OCI-LY3 (cell line): ENCODE data around the gene FARP1.

ENCODE experiments used
- H2AFZ ChIP-seq: fragments of 200-600, 300-600 bp; shearing (Covaris generic); 2 replicates; pipeline ENCODE4 v1.6.0; 2014; ENCODE audit warnings: antibody characterized with exemption, low read depth, low read length
- H3K27ac ChIP-seq: fragments of 200-600, 300-600 bp; sonication (generic); 2 replicates; pipeline ENCODE4 v1.5.1; 2014; ENCODE audit warnings: mild to moderate bottlenecking, low read length, moderate library complexity, mixed read lengths
- H3K27me3 ChIP-seq: fragments of 200-600, 300-600 bp; sonication (generic); 2 replicates; pipeline ENCODE4 v1.6.1; 2014; ENCODE audit warnings: low read depth, low read length, mixed read lengths
- H3K36me3 ChIP-seq: fragments of 200-600, 300-600 bp; sonication (generic); replicated peaks from 2 replicates; pipeline ENCODE3; 2014; ENCODE audit warnings: low read depth, low read length, mixed read lengths
- H3K4me1 ChIP-seq: fragments of 300-600, 200-600 bp; sonication (generic); 2 replicates; pipeline ENCODE4 v1.6.1; 2014; ENCODE audit warnings: low read length, mixed read lengths
- H3K4me2 ChIP-seq: fragments of 200-600, 300-600 bp; sonication (generic); 2 replicates; pipeline ENCODE4 v1.6.1; 2014; ENCODE audit warnings: low read length, mixed read lengths
- H3K4me3 ChIP-seq: fragments of 300-600, 200-600 bp; sonication (generic); 2 replicates; pipeline ENCODE4 v1.5.1; 2014; ENCODE audit warnings: antibody characterized with exemption, mild to moderate bottlenecking, low read length, moderate library complexity
- H3K79me2 ChIP-seq: fragments of 300-600, 200-600 bp; shearing (Covaris generic); 2 replicates; pipeline ENCODE4 v1.6.1; 2014; ENCODE audit warnings: mild to moderate bottlenecking, low read length, mixed read lengths
- H3K9ac ChIP-seq: fragments of 300-600, 200-600 bp; shearing (Covaris generic); 2 replicates; pipeline ENCODE4 v1.6.0; 2014; ENCODE audit warnings: mild to moderate bottlenecking, low read length, moderate library complexity
- H3K9me3 ChIP-seq: fragments of 200-600, 300-600 bp; shearing (Covaris generic); 2 replicates; pipeline ENCODE4 v1.6.1; 2014; ENCODE audit warnings: low read length, mixed read lengths; ENCODE audit not compliant: insufficient read depth
- H4K20me1 ChIP-seq: fragments of 200-600, 300-600 bp; sonication (generic); 2 replicates; pipeline ENCODE4 v1.6.1; 2016; ENCODE audit warnings: low read length, mixed read lengths; ENCODE audit not compliant: insufficient read depth
- CTCF ChIP-seq: fragments of 200-600, 300-600 bp; sonication (generic); IDR thresholded peaks from 2 replicates; pipeline ENCODE4 v1.5.1; 2014; ENCODE audit warnings: antibody characterized with exemption, low read length, low read depth
- EZH2phosphoT487 ChIP-seq: fragments of 200-600 bp; shearing (Covaris generic); IDR thresholded peaks from 2 replicates; pipeline ENCODE4 v1.6.1; 2018; ENCODE audit warnings: antibody characterized with exemption, mixed run types, low read depth

FARP1 gene

GRCh38 chr13:98436233-98436910 is 293.5 kb downstream of the FARP1 start:
- no peak overlapping the region for H3K4me3 ChIP-seq
- no peaks in the 10 kb centered on the region for H3K79me2 ChIP-seq
- peaks cover 5% of the 10 kb centered on the region for H3K27me3 ChIP-seq
- H4K20me1 ChIP-seq: no peaks in the 10 kb centered on the region
- H2AFZ ChIP-seq: no peak overlapping the region
- TF ChIP-seq CTCF (no peak), EZH2phosphoT487 (no peak)
- no peaks in the 10 kb centered on the region for H3K9me3 ChIP-seq
- no peaks in the 10 kb centered on the region for H3K4me1 ChIP-seq
- no peak overlapping the region for H3K4me2 ChIP-seq
- no peak overlapping the region for H3K9ac ChIP-seq
- H3K36me3 ChIP-seq: no peaks in the 10 kb centered on the region
- H3K27ac ChIP-seq: no peak overlapping the region

- Histone ChIP-seq H3K4me2 (no peak overlapping the region), H3K36me3 (no peaks in the 10 kb centered on the region), H3K27me3 (no peaks in the 10 kb centered on the region), H3K9me3 (no peaks in the 10 kb centered on the region), H2AFZ (no peak overlapping the region), H4K20me1 (no peaks in the 10 kb centered on the region), H3K27ac (no peak overlapping the region), H3K4me3 (no peak overlapping the region), H3K9ac (no peak overlapping the region), H3K4me1 (no peaks in the 10 kb centered on the region), H3K79me2 (no peaks in the 10 kb centered on the region)
- TF ChIP-seq EZH2phosphoT487 (no peak), CTCF (no peak)
Measured at GRCh38 chr13:98438246-98439125, 295.6 kb downstream of the FARP1 start.

GRCh38 chr13:98439126-98439828 is 296.4 kb downstream of the FARP1 start:
- Histone ChIP-seq H3K4me3 (no peak overlapping the region), H3K36me3 (no peaks in the 10 kb centered on the region), H3K27ac (no peak overlapping the region), H3K4me1 (no peaks in the 10 kb centered on the region), H3K27me3 (no peaks in the 10 kb centered on the region), H4K20me1 (no peaks in the 10 kb centered on the region), H3K9ac (no peak overlapping the region), H3K9me3 (no peaks in the 10 kb centered on the region), H3K4me2 (no peak overlapping the region), H2AFZ (no peak overlapping the region), H3K79me2 (no peaks in the 10 kb centered on the region)
- TF ChIP-seq CTCF (no peak), EZH2phosphoT487 (no peak)

- Histone ChIP-seq H3K4me1 (no peaks in the 10 kb centered on the region), H4K20me1 (no peaks in the 10 kb centered on the region), H3K79me2 (no peaks in the 10 kb centered on the region), H3K36me3 (no peaks in the 10 kb centered on the region), H3K27ac (no peak overlapping the region), H3K4me2 (no peak overlapping the region), H2AFZ (no peak overlapping the region), H3K9me3 (no peaks in the 10 kb centered on the region), H3K9ac (no peak overlapping the region), H3K27me3 (no peaks in the 10 kb centered on the region), H3K4me3 (no peak overlapping the region)
- no peak for TF ChIP-seq CTCF
- no peak for TF ChIP-seq EZH2phosphoT487
Measured at GRCh38 chr13:98439896-98440295, 297.0 kb downstream of the FARP1 start.
